ENCODE data around the gene ADGRG6.
"Not testable (repeated sequence)": the region's sequence is repeated elsewhere in the genome, so short reads cannot be mapped to it uniquely, and the experiment has no call there.

The ADGRG6 gene

DNA sequence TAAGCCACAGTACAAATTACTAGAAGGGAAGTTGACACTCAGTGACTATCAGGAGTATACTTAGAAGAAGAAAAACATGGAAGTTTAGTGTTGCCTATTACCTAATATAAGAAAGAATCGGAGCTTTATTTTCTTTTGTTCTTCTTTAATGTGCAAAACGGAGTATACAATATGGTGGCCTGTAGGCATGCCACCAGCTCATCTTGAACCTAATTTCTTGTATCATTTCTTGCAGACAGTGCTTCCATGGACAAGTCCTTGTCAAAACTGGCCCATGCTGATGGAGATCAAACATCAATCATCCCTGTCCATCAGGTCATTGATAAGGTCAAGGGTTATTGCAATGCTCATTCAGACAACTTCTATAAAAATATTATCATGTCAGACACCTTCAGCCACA, 141.3 kb downstream of the ADGRG6 start:
- DNase-seq (ENCODE audit: low read depth, low spot score), result no peak

- DNase-seq (ENCODE audit: low read depth, low spot score), result no peak
These were observed 141.7 kb downstream of the ADGRG6 start for GRCh38 chr6:142443532-142443931.

DNA sequence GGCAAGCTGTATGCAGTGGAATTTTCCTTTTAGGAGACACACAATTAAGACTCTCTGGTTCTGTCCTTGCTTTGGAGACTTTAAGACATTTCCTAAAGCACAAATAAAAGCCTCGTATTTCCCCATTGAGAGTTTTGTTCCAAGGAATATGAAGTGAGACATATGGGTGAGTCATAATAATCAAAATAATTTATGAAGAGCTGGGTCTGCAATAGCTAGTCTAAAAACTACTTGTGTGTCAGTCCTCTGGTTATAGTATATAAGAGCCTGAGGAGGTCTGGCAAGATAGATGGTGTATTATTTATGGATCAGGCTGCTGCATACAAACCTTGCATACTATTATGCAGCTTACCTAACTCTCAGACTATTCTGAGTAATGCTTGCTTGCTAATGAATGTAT, 142.6 kb downstream of the ADGRG6 start:
- no peak for DNase-seq (ENCODE audit: low read depth, low spot score)

DNA sequence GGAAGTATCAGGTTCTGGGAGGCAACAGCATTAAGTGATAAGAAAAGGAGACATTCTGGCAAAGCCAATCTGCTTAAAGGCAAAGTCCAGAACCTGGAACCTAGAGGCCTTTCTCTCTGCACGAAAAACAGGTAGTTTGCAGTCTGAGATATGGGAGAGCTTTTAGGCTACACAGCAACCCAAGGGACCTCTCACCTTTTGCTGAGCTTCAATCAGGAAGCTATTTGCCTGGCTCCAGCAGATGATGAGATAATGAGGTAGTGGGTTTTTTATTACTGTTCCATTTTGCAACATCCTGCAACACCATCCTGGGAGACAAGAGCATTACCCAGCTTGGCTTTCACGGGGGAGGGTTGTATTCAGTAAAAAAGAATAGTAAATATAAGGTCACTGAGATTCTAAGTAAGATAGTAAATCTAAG, 143.1 kb downstream of the ADGRG6 start:
- peak; percentile 3 for DNase-seq (ENCODE audit: low read depth, low spot score)

GRCh38 chr6:142446168-142446567, 144.4 kb downstream of the ADGRG6 start:
- DNase-seq (ENCODE audit: low read depth, low spot score), result no peak

DNA sequence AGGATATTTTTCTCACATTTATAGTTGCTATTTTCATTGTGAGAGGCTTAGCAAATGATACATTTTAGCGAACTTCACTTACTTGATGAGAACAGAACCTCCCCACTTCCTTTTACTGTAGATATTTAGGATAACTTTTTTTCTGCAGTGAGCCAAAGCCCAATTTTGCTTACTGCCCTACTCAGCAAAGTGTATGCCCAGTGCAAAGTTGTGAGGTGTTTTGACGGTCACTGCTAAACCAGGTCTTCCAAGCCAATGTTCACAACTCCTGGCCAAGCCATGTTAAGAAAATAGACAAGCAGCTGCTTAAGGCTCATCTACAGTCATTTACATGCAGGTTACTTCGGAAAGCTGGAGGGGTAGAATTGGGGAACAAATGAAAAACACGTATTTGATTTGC, 144.8 kb downstream of the ADGRG6 start:
- DNase-seq (ENCODE audit: low read depth, low spot score), result no peak

DNA sequence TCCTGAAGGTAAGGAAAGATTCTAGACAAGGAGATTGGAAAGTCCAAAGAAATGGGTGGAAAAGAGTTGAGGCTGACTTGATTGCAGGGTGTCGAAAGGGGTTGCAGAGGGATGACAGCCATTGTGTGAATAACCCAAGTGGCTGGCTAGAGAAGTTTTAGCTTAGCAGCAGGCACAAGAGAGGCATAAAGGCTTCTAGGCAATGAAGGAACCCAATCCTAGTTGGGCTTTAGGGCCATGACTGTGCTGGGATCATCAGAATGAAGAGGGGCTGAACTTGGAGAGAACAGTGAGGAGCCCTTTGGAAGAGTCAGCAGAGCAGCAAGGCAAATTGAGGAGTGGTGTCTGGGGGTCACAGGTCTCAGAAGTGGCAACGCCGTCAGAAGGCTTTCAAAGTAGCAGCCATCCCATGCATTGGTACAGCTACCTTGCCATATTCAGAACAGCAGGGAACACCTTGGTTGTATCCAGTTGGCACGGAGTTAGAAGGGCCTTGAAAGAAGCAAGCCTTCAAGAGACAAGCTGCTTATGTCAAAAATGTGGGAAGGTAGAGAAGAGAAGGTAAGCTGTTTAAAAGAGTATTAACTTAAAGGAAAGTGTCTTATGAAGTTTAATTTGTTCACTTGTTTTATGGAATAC, 146.4 kb downstream of the ADGRG6 start:
- no peak for DNase-seq (ENCODE audit: low read depth, low spot score)

DNA sequence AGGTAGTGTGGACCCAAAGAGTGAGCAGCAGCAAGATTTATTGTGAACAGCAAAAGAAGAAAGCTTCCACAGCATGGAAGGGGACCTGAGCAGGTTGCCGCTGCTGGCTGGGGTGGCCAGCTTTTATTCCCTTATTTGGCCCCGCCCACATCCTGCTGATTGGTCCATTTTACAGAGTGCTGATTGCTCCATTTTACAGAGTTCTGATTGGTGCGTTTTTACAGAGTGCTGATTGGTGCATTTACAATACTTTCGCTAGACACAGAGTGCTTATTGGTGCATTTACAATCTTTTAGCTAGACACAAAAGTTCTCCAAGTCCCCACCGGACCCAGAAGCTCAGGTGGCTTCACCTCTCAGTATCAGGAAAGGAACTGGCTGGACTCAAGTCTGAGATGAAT, 149.0 kb downstream of the ADGRG6 start:
- DNase-seq (ENCODE audit: low read depth, low spot score), result not testable (repeated sequence)

- no peak for DNase-seq (ENCODE audit: low read depth, low spot score)
These were observed 151.2 kb downstream of the ADGRG6 start for GRCh38 chr6:142452993-142453392.

- not testable (repeated sequence) for DNase-seq (ENCODE audit: low read depth, low spot score)
These were observed 152.4 kb downstream of the ADGRG6 start for GRCh38 chr6:142454196-142454595.

DNA sequence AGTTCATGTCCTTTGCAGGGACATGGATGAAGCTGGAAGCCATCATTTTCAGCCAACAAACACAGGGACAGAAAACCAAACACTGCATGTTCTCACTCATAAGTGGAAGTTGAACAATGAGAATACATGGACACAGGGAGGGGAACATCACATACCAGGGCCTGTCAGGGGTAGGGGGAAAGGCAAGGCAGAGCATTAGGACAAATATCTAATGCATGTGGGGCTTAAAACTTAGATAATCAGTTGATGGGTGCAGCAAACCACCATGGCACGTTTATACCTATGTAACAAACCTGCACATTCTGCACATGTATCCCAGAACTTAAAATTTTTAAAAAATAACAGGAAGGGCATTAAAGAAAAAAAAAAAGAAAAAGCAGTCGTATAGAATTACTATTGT, 153.0 kb downstream of the ADGRG6 start:
- not testable (repeated sequence) for DNase-seq (ENCODE audit: low read depth, low spot score)

- DNase-seq (ENCODE audit: low read depth, low spot score), result no peak
These were observed 154.3 kb downstream of the ADGRG6 start for GRCh38 chr6:142455957-142456589.

DNA sequence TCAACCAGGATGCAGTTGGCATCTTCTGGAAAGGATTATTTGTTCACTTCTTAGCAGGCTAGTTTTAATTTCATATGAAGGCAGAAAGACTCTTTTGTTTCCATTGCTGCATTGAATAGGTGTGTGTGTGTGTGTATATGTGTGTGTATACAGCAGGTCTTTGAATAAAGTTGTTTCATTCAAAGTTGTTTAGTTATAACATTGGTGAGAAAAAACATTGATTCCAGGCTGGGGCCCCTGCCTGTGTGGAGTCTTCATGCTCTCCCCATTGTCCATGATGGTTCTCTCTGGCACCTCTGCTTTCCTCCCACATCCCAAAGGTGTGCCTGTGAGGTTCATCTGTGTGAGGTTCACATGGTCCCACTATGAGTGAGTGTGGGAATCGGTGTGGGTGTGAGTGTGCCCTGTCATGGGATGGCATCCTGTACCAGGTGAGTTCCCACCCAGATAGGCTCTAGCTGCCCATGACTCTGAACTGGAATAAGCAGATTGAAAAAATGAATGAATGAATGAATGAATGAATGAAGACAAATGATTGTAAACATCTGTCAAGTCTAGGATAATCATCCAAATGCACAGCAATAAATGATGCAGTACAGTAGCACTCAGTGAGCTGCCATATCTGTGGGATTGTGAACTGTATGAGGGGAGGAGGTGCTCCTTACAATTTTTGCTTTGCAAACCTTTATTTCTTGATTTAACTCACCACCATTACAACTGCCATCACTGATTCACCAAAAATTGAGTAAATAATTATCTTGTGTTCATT, 156.0 kb downstream of the ADGRG6 start:
- DNase-seq (ENCODE audit: low read depth, low spot score), result no peak

GRCh38 chr6:142458836-142459235, 157.0 kb downstream of the ADGRG6 start:
- no peak for DNase-seq (ENCODE audit: low read depth, low spot score)

- DNase-seq (ENCODE audit: low read depth, low spot score), result no peak
These were observed 157.5 kb downstream of the ADGRG6 start for GRCh38 chr6:142459271-142459670.

DNA sequence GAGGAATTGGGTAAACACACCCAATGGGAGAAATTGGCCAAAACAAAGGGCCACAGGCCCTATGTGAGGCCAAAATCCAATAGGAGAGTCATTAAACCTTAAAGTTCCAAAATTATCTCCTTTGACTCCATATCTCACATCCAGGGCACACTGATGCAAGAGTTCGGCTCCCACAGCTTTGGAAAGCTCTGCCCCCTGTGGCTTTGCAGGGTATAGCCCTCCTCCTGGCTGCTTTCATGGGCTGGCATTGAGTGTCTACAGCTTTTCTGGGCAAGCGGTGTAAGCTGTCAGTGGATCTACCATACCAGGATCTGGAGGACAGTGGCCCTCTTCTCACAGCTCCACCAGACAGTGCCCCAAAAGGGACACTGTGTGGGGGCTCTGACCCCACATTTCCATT, 160.5 kb downstream of the ADGRG6 start:
- no peak for DNase-seq (ENCODE audit: low read depth, low spot score)

- DNase-seq (ENCODE audit: low read depth, low spot score), result no peak
These were observed 162.2 kb downstream of the ADGRG6 start for GRCh38 chr6:142463988-142464387.

GRCh38 chr6:142469220-142469619, 167.4 kb downstream of the ADGRG6 start:
- DNase-seq (ENCODE audit: low read depth, low spot score), result no peak

GRCh38 chr6:142470421-142470820, 168.6 kb downstream of the ADGRG6 start:
- DNase-seq (ENCODE audit: low read depth, low spot score), result no peak

GRCh38 chr6:142474531-142475289, 172.9 kb downstream of the ADGRG6 start:
- DNase-seq (ENCODE audit: low read depth, low spot score), result peak; percentile 87

- DNase-seq (ENCODE audit: low read depth, low spot score), result no peak
These were observed 174.6 kb downstream of the ADGRG6 start for GRCh38 chr6:142476452-142476851.

DNA sequence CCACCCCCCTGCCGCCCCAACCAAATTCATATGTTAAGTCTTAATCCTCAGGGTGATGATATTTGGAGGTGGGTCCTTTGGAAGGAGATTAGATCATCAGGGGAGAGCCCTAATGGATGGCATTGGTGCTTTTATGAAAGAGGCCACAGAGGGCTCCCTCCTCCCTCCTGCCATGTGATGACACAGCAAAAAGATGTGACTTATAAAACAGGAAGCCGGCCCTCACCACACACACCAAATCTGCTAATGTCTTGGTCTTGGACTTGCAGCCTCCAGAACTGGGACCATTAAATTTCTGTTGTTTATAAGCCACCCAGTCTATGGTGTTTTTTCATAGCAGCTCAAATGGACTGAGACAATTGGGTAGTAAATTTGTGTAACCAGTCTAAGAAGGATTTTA, 176.3 kb downstream of the ADGRG6 start:
- peak; percentile 18 for DNase-seq (ENCODE audit: low read depth, low spot score)

Measured in ELF-1 (cell line).